HPDE6-E6E7 (cell line): ENCODE data around the gene FBXW8.
"Not testable (repeated sequence)": the region's sequence is repeated elsewhere in the genome, so short reads cannot be mapped to it uniquely, and the experiment has no call there.

ENCODE experiments used
- DNase-seq: peaks from one replicate; pipeline ENCODE4 v3.0.0; 2011; ENCODE audit warnings: missing footprints; ENCODE audit errors: extremely low spot score

The FBXW8 gene

GRCh38 chr12:117053597-117054201 lies 142.9 kb downstream of the FBXW8 start:
- no peak for DNase-seq

- no peak for DNase-seq
Measured at GRCh38 chr12:117054279-117054678, 143.5 kb downstream of the FBXW8 start.

GRCh38 chr12:117057626-117058025 lies 146.9 kb downstream of the FBXW8 start:
- DNase-seq = not testable (repeated sequence)

GRCh38 chr12:117058442-117059072 lies 147.8 kb downstream of the FBXW8 start:
- no peak for DNase-seq

GRCh38 chr12:117059156-117059555 lies 148.4 kb downstream of the FBXW8 start:
- no peak for DNase-seq

GRCh38 chr12:117060246-117060928 lies 149.6 kb downstream of the FBXW8 start:
- no peak for DNase-seq

- DNase-seq = no peak
Measured at GRCh38 chr12:117060929-117061305, 150.2 kb downstream of the FBXW8 start.

GRCh38 chr12:117061555-117062079 lies 150.9 kb downstream of the FBXW8 start:
- DNase-seq = no peak

GRCh38 chr12:117063162-117063911 lies 152.6 kb downstream of the FBXW8 start:
- no peak for DNase-seq

- no peak for DNase-seq
Measured at GRCh38 chr12:117064049-117064448, 153.3 kb downstream of the FBXW8 start.

GRCh38 chr12:117064596-117064995 lies 153.8 kb downstream of the FBXW8 start:
- DNase-seq = no peak

GRCh38 chr12:117067016-117067415 lies 156.3 kb downstream of the FBXW8 start:
- DNase-seq = no peak

GRCh38 chr12:117067638-117068037 lies 156.9 kb downstream of the FBXW8 start:
- no peak for DNase-seq

GRCh38 chr12:117068492-117068891 lies 157.7 kb downstream of the FBXW8 start:
- DNase-seq = no peak

- no peak for DNase-seq
Measured at GRCh38 chr12:117069101-117069797, 158.5 kb downstream of the FBXW8 start.

- no peak for DNase-seq
Measured at GRCh38 chr12:117069926-117070900, 159.5 kb downstream of the FBXW8 start.

GRCh38 chr12:117071009-117071408 lies 160.3 kb downstream of the FBXW8 start:
- DNase-seq = no peak

GRCh38 chr12:117072106-117072505 lies 161.4 kb downstream of the FBXW8 start:
- no peak for DNase-seq

GRCh38 chr12:117072736-117073490 lies 162.2 kb downstream of the FBXW8 start:
- DNase-seq = no peak

- DNase-seq = no peak
Measured at GRCh38 chr12:117073611-117074010, 162.9 kb downstream of the FBXW8 start.
